HepG2 (cell line): Measurements from ENCODE around the gene COPS7A.

Experiments
- BATF2 ChIP-seq: sonication (generic); formaldehyde crosslinking; IDR thresholded peaks from 2 replicates; pipeline ENCODE4 v1.8.0; 2022; ENCODE audit warnings: mild to moderate bottlenecking, missing genetic modification reagents, moderate library complexity
- FOSL1 ChIP-seq: sonication (generic); formaldehyde crosslinking; IDR thresholded peaks from 2 replicates; pipeline ENCODE4 v1.9.0; 2021; ENCODE audit warnings: missing genetic modification reagents, borderline replicate concordance
- SMAD3 ChIP-seq: sonication (generic); formaldehyde crosslinking; IDR thresholded peaks from 2 replicates; pipeline ENCODE4 v1.4.0; 2020; ENCODE audit warnings: missing genetic modification reagents
- SMC3 ChIP-seq: IDR thresholded peaks from 2 replicates; pipeline ENCODE4 v1.6.1; 2011; ENCODE audit warnings: low read length, improper control_type of control experiment

GRCh38 chr12:6752167-6752920 lies 28.5 kb downstream of the COPS7A start:
- TF ChIP-seq SMAD3 (CRISPR knock-in tag): no peak
- peak; percentile 42 for TF ChIP-seq SMC3
- no peak for TF ChIP-seq BATF2 (CRISPR knock-in tag)
- no peak for TF ChIP-seq FOSL1
